ENCODE data around the gene LARP6. TPM values are rescaled to one million over a fixed set of nuclear protein-coding genes. Genes with fewer than 3 reads are reported as not detected.
"Not testable (repeated sequence)": the region's sequence is repeated elsewhere in the genome, so short reads cannot be mapped to it uniquely, and the experiment has no call there.

Gene LARP6
- total RNA-seq, result not detected

- no peak for DNase-seq
Measured at GRCh38 chr15:70853973-70854665, at the start of gene LARP6. Gene LARP6 (minus strand): TSS chr15:70854157. CDS start chr15:70854088, 69 bp downstream.

GRCh38 chr15:70902107-70902506 lies 48.1 kb upstream of the LARP6 start:
- no peak for DNase-seq

- DNase-seq, result no peak
Measured at GRCh38 chr15:70892912-70893560, 39.1 kb upstream of the LARP6 start.

- DNase-seq, result no peak
Measured at GRCh38 chr15:70892002-70892911, 38.3 kb upstream of the LARP6 start, which contains the start of the genes LRRC49 and THAP10. Gene LRRC49 (plus strand): TSS chr15:70892826. CDS start chr15:70892895, 69 bp downstream. Gene THAP10 (minus strand): TSS chr15:70892433. CDS start chr15:70892272, 161 bp downstream.

GRCh38 chr15:70882361-70882760 lies 28.4 kb upstream of the LARP6 start:
- no peak for DNase-seq

- DNase-seq, result no peak
Measured at GRCh38 chr15:70880781-70881180, 26.8 kb upstream of the LARP6 start.

GRCh38 chr15:70879401-70879800 lies 25.4 kb upstream of the LARP6 start:
- no peak for DNase-seq

- DNase-seq, result no peak
Measured at GRCh38 chr15:70876683-70877082, 22.7 kb upstream of the LARP6 start.

GRCh38 chr15:70876011-70876410 lies 22.1 kb upstream of the LARP6 start:
- no peak for DNase-seq

- no peak for DNase-seq
Measured at GRCh38 chr15:70875001-70875782, 21.2 kb upstream of the LARP6 start.

GRCh38 chr15:70873232-70874054 lies 19.5 kb upstream of the LARP6 start:
- no peak for DNase-seq

- not testable (repeated sequence) for DNase-seq
Measured at GRCh38 chr15:70871490-70871889, 17.5 kb upstream of the LARP6 start.

- no peak for DNase-seq
Measured at GRCh38 chr15:70870051-70870450, 16.1 kb upstream of the LARP6 start.

- no peak for DNase-seq
Measured at GRCh38 chr15:70869346-70869745, 15.4 kb upstream of the LARP6 start.

GRCh38 chr15:70867911-70868467 lies 14.0 kb upstream of the LARP6 start:
- DNase-seq, result no peak

- DNase-seq, result no peak
Measured at GRCh38 chr15:70866982-70867641, 13.2 kb upstream of the LARP6 start.

- no peak for DNase-seq
Measured at GRCh38 chr15:70863450-70864218, 9.7 kb upstream of the LARP6 start.

- DNase-seq, result no peak
Measured at GRCh38 chr15:70859998-70860397, 6.0 kb upstream of the LARP6 start.

- DNase-seq, result no peak
Measured at GRCh38 chr15:70859322-70859908, 5.5 kb upstream of the LARP6 start.
